ENCODE results near the gene CPHXL. TPM values are rescaled to one million over a fixed set of nuclear protein-coding genes. Genes with fewer than 3 reads are reported as not detected.

Gene CPHXL
- polyA plus RNA-seq, 2 of the 4 experiments (the other 2 are of a cell fraction), result not detected

DNA sequence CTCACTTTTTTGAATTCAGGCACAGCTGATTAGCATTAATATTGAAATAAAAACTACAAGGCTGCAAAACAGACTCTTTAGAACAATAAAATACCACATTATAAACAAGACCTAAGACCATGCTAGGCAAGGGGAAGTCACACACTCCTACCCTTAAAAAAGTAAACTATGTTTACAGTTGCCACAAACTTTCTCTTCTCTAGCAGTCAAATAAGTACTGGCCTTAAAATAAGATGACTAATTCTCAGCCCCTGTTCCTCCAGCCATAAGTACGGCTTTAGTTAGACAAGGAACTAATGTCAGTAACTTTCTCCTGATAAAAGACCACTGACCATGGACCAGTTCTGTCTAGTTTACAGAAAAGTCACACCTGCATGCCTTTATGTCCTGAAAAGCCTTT lies 19.5 kb upstream of the CPHXL start:
- ChIA-PET POLR2A (no interaction called here), CTCF (interaction anchor here (0.6 kb wide), 1 partner anchor 277 kb away, joined by 3 read pairs; no protein-coding TSS in a partner anchor)
- no peak for ATAC-seq
- H3K27ac ChIP-seq, result no peak overlapping the region
- H3K4me1 ChIP-seq, result no peaks in the 10 kb centered on the region
- WGBS (ENCODE audit: missing lambda C conversion rate), result 20% methylated on average over 1 of the region's 1 CpG
- no peak for TF ChIP-seq RARB (CRISPR knock-in tag; IDR thresholded peaks at IDR 0.05)
- no peak for TF ChIP-seq HOXB5 (CRISPR knock-in tag; IDR thresholded peaks at IDR 0.05)
- TF ChIP-seq FOSL2 (IDR thresholded peaks at IDR 0.05), result no peak
- no peak for TF ChIP-seq FOSL2 (CRISPR knock-in tag; IDR thresholded peaks at IDR 0.05)
- TF ChIP-seq POLR2A (IDR thresholded peaks at IDR 0.05; ENCODE audit: low read length), result no peak
- TF ChIP-seq, protein P1, sequence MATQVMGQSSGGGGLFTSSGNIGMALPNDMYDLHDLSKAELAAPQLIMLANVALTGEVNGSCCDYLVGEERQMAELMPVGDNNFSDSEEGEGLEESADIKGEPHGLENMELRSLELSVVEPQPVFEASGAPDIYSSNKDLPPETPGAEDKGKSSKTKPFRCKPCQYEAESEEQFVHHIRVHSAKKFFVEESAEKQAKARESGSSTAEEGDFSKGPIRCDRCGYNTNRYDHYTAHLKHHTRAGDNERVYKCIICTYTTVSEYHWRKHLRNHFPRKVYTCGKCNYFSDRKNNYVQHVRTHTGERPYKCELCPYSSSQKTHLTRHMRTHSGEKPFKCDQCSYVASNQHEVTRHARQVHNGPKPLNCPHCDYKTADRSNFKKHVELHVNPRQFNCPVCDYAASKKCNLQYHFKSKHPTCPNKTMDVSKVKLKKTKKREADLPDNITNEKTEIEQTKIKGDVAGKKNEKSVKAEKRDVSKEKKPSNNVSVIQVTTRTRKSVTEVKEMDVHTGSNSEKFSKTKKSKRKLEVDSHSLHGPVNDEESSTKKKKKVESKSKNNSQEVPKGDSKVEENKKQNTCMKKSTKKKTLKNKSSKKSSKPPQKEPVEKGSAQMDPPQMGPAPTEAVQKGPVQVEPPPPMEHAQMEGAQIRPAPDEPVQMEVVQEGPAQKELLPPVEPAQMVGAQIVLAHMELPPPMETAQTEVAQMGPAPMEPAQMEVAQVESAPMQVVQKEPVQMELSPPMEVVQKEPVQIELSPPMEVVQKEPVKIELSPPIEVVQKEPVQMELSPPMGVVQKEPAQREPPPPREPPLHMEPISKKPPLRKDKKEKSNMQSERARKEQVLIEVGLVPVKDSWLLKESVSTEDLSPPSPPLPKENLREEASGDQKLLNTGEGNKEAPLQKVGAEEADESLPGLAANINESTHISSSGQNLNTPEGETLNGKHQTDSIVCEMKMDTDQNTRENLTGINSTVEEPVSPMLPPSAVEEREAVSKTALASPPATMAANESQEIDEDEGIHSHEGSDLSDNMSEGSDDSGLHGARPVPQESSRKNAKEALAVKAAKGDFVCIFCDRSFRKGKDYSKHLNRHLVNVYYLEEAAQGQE (IDR thresholded peaks at IDR 0.05), result no peak
- TF ChIP-seq KDM1A (IDR thresholded peaks at IDR 0.05; ENCODE audit: low read depth), result no peak
- no peak for DNase-seq (ENCODE audit: low read depth in 1 of 2, low spot score in 1 of 2)
- no peak overlapping the region for H3K4me2 ChIP-seq
- peaks cover 29% of the 10 kb centered on the region for H3K9me3 ChIP-seq
- H3K4me3 ChIP-seq, result no peak overlapping the region
- FAIRE-seq, result no peak

DNA sequence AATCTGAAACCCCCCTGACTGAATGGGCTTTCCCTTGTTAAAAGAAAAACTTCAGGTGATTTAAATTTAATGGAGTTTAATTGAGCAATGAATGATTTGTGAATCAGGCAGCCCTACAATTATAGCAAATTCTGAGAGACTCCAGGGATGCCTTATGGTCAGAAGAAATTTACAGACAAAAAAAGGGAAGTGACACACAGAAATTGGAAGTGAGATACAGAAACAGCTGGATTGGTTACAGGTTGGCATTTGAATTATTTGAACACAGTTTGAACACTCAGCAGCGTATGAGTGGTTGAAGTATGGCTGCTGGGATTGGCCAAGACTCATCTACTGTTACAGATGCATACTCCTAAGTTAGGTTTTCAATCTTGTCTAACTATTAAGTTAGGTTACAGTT lies 19.0 kb upstream of the CPHXL start:
- POLR2A ChIA-PET, result no interaction called here
- H3K4me2 ChIP-seq, result no peak overlapping the region
- peaks cover 30% of the 10 kb centered on the region for H3K9me3 ChIP-seq
- no peak for FAIRE-seq
- CTCF ChIA-PET, result no interaction called here
- no peaks in the 10 kb centered on the region for H3K4me1 ChIP-seq
- TF ChIP-seq RARB (CRISPR knock-in tag; IDR thresholded peaks at IDR 0.05), result no peak
- no peak for TF ChIP-seq POLR2A (IDR thresholded peaks at IDR 0.05; ENCODE audit: low read length)
- no peak for TF ChIP-seq HDAC2 (IDR thresholded peaks at IDR 0.05)
- TF ChIP-seq GATA3 (IDR thresholded peaks at IDR 0.05; ENCODE audit: borderline replicate concordance), result no peak
- no peak for TF ChIP-seq EP300 (IDR thresholded peaks at IDR 0.05)
- TF ChIP-seq CEBPB (IDR thresholded peaks at IDR 0.05), result no peak
- TF ChIP-seq, protein P2, sequence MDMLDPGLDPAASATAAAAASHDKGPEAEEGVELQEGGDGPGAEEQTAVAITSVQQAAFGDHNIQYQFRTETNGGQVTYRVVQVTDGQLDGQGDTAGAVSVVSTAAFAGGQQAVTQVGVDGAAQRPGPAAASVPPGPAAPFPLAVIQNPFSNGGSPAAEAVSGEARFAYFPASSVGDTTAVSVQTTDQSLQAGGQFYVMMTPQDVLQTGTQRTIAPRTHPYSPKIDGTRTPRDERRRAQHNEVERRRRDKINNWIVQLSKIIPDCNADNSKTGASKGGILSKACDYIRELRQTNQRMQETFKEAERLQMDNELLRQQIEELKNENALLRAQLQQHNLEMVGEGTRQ (IDR thresholded peaks at IDR 0.05), result no peak
- no peak for TF ChIP-seq RCOR1 (IDR thresholded peaks at IDR 0.05; ENCODE audit: low read depth, low read length)
- no peak for TF ChIP-seq HOXA7 (CRISPR knock-in tag; IDR thresholded peaks at IDR 0.05)
- no peak for TF ChIP-seq CHD4 (IDR thresholded peaks at IDR 0.05; ENCODE audit: borderline replicate concordance)
- no peak for TF ChIP-seq PHF8 (IDR thresholded peaks at IDR 0.05; ENCODE audit: borderline replicate concordance, low read depth)
- no peak for TF ChIP-seq CBX8 (IDR thresholded peaks at IDR 0.05)
- TF ChIP-seq ZFP36 (IDR thresholded peaks at IDR 0.05; ENCODE audit: borderline replicate concordance, partially characterized antibody), result no peak
- TF ChIP-seq JUNB (IDR thresholded peaks at IDR 0.05), result no peak
- TF ChIP-seq, protein P3, sequence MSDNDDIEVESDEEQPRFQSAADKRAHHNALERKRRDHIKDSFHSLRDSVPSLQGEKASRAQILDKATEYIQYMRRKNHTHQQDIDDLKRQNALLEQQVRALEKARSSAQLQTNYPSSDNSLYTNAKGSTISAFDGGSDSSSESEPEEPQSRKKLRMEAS (IDR thresholded peaks at IDR 0.05), result no peak
- TF ChIP-seq FOSL2 (IDR thresholded peaks at IDR 0.05), result no peak
- TF ChIP-seq FOSL2 (CRISPR knock-in tag; IDR thresholded peaks at IDR 0.05), result no peak
- no peak for TF ChIP-seq KDM1A (IDR thresholded peaks at IDR 0.05; ENCODE audit: low read depth)
- TF ChIP-seq MAFK (IDR thresholded peaks at IDR 0.05; ENCODE audit: partially characterized antibody), result no peak
- TF ChIP-seq, protein P4, sequence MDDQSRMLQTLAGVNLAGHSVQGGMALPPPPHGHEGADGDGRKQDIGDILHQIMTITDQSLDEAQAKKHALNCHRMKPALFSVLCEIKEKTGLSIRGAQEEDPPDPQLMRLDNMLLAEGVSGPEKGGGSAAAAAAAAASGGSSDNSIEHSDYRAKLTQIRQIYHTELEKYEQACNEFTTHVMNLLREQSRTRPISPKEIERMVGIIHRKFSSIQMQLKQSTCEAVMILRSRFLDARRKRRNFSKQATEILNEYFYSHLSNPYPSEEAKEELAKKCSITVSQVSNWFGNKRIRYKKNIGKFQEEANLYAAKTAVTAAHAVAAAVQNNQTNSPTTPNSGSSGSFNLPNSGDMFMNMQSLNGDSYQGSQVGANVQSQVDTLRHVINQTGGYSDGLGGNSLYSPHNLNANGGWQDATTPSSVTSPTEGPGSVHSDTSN (IDR thresholded peaks at IDR 0.05), result no peak
- 12% methylated on average over 1 of the region's 1 CpG for WGBS (ENCODE audit: missing lambda C conversion rate)
- H3K27ac ChIP-seq, result no peak overlapping the region
- no peak for DNase-seq (ENCODE audit: low read depth in 1 of 2, low spot score in 1 of 2)
- H3K4me3 ChIP-seq, result no peak overlapping the region
- no peak for ATAC-seq

Measured in A549 (cell line).